Mucosa of stomach (tissue), 1 donor: Measurements from ENCODE around the gene DNAAF1.

ENCODE experiments used
- H3K27me3 ChIP-seq: one replicate; pipeline ENCODE4 v1.7.0; 2013; ENCODE audit warnings: mild to moderate bottlenecking, low read length; ENCODE audit not compliant: control insufficient read depth, insufficient read depth
- H3K36me3 ChIP-seq: one replicate; pipeline ENCODE4 v1.7.0; 2013; ENCODE audit warnings: low read length; ENCODE audit not compliant: control insufficient read depth, insufficient read depth
- H3K4me1 ChIP-seq: one replicate; pipeline ENCODE4 v1.7.0; 2013; ENCODE audit warnings: mild to moderate bottlenecking, low read length; ENCODE audit not compliant: control insufficient read depth, insufficient read depth
- H3K4me3 ChIP-seq: one replicate; pipeline ENCODE4 v1.7.0; 2013; ENCODE audit warnings: low read length
- H3K9ac ChIP-seq: one replicate; pipeline ENCODE4 v1.7.0; 2013; ENCODE audit warnings: mild to moderate bottlenecking, low read length, moderate library complexity
- H3K9me3 ChIP-seq: one replicate; pipeline ENCODE4 v1.7.0; 2013; ENCODE audit warnings: mild to moderate bottlenecking, low read length, moderate library complexity; ENCODE audit not compliant: control insufficient read depth
- donor health status: Pancreatic carcinoma.

Gene DNAAF1

GRCh38 chr16:84182680-84183571 lies 37.8 kb downstream of the DNAAF1 start:
- H3K36me3 ChIP-seq = peaks cover 4% of the 10 kb centered on the region
- no peaks in the 10 kb centered on the region for H3K9me3 ChIP-seq
- H3K9ac ChIP-seq = no peak overlapping the region
- no peak overlapping the region for H3K4me3 ChIP-seq
- no peaks in the 10 kb centered on the region for H3K27me3 ChIP-seq
- peaks cover 9% of the 10 kb centered on the region for H3K4me1 ChIP-seq

GRCh38 chr16:84183572-84183875 lies 38.4 kb downstream of the DNAAF1 start:
- no peak overlapping the region for H3K9ac ChIP-seq
- no peaks in the 10 kb centered on the region for H3K27me3 ChIP-seq
- no peaks in the 10 kb centered on the region for H3K9me3 ChIP-seq
- H3K36me3 ChIP-seq = peaks cover 4% of the 10 kb centered on the region
- no peak overlapping the region for H3K4me3 ChIP-seq
- H3K4me1 ChIP-seq = peaks cover 9% of the 10 kb centered on the region

GRCh38 chr16:84183911-84184591 lies 38.9 kb downstream of the DNAAF1 start:
- Histone ChIP-seq H3K4me1 (peaks cover 9% of the 10 kb centered on the region), H3K9me3 (no peaks in the 10 kb centered on the region), H3K27me3 (no peaks in the 10 kb centered on the region), H3K4me3 (no peak overlapping the region), H3K9ac (no peak overlapping the region), H3K36me3 (peaks cover 4% of the 10 kb centered on the region)

DNA sequence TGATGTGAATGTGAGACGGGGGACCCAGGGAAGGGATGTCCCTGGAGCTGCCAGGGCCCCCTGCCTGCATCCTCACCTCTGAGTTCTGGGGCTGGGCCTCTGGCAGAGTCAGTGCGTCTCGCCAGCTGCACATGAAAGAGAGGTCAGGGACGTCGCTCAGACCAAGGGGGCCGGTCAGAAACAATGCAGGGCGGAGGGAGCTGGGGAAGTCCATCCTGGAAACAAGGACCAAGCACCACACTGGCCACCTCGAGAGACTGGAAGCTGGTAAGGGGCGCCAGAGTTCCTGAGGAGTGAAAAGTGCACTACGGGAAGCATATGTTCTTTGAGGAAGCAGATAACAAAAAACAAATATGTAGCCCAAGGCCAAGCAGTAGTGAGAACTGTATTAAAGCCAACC lies 39.7 kb downstream of the DNAAF1 start:
- no peaks in the 10 kb centered on the region for H3K9me3 ChIP-seq
- no peaks in the 10 kb centered on the region for H3K27me3 ChIP-seq
- peaks cover 4% of the 10 kb centered on the region for H3K36me3 ChIP-seq
- no peak overlapping the region for H3K4me3 ChIP-seq
- H3K4me1 ChIP-seq = peaks cover 9% of the 10 kb centered on the region
- H3K9ac ChIP-seq = no peak overlapping the region

GRCh38 chr16:84186685-84187437 lies 41.8 kb downstream of the DNAAF1 start, which contains the start of gene TAF1C:
Gene TAF1C, minus strand, starts transcription at chr16:84187057. Its CDS starts 2,069 bp downstream, at chr16:84184988.
- Histone ChIP-seq H3K4me1 (peaks cover 9% of the 10 kb centered on the region), H3K4me3 (peak within 1 kb of the TSS; percentile 62), H3K9me3 (no peaks in the 10 kb centered on the region), H3K27me3 (no peaks in the 10 kb centered on the region), H3K9ac (peak within 1 kb of the TSS; percentile 90), H3K36me3 (peaks cover 2% of the 10 kb centered on the region)

- Histone ChIP-seq H3K9ac (no peak within 1 kb of the TSS), H3K36me3 (no peaks in the 10 kb centered on the region), H3K27me3 (peaks cover 10% of the 10 kb centered on the region), H3K4me3 (no peak within 1 kb of the TSS), H3K9me3 (no peaks in the 10 kb centered on the region), H3K4me1 (peaks cover 4% of the 10 kb centered on the region)
Observed at GRCh38 chr16:84190731-84191388, 45.8 kb downstream of the DNAAF1 start, which contains the start of gene ADAD2. Gene ADAD2, plus strand, starts transcription at chr16:84191157. Its CDS starts 74 bp downstream, at chr16:84191231.

GRCh38 chr16:84191466-84191865 lies 46.4 kb downstream of the DNAAF1 start:
- Histone ChIP-seq H3K4me3 (no peak overlapping the region), H3K4me1 (no peaks in the 10 kb centered on the region), H3K9me3 (no peaks in the 10 kb centered on the region), H3K9ac (no peak overlapping the region), H3K36me3 (no peaks in the 10 kb centered on the region), H3K27me3 (peaks cover 10% of the 10 kb centered on the region)

GRCh38 chr16:84193480-84193879 lies 48.4 kb downstream of the DNAAF1 start:
- no peaks in the 10 kb centered on the region for H3K9me3 ChIP-seq
- H3K4me3 ChIP-seq = no peak overlapping the region
- H3K9ac ChIP-seq = no peak overlapping the region

GRCh38 chr16:84194018-84194417 lies 48.9 kb downstream of the DNAAF1 start:
- Histone ChIP-seq H3K27me3 (peaks cover 10% of the 10 kb centered on the region), H3K36me3 (no peaks in the 10 kb centered on the region), H3K4me1 (no peaks in the 10 kb centered on the region), H3K9me3 (no peaks in the 10 kb centered on the region), H3K9ac (no peak overlapping the region), H3K4me3 (no peak overlapping the region)

More at GRCh38 chr16:84193480-84193879, 48.4 kb downstream of the DNAAF1 start:
- Histone ChIP-seq H3K36me3 (no peaks in the 10 kb centered on the region), H3K4me1 (no peaks in the 10 kb centered on the region), H3K27me3 (peaks cover 10% of the 10 kb centered on the region)

GRCh38 chr16:84194470-84195200 lies 49.5 kb downstream of the DNAAF1 start:
- Histone ChIP-seq H3K4me1 (no peaks in the 10 kb centered on the region), H3K36me3 (no peaks in the 10 kb centered on the region), H3K4me3 (no peak overlapping the region), H3K9me3 (no peaks in the 10 kb centered on the region), H3K9ac (no peak overlapping the region), H3K27me3 (peaks cover 10% of the 10 kb centered on the region)
